K562 (cell line): ENCODE data around the gene HNF1B. TPM values are rescaled to one million over a fixed set of nuclear protein-coding genes. Genes with fewer than 3 reads are reported as not detected.

Experiments
- ATAC-seq: fragments of 200-7000 bp; cut with Tn5 transposase; 3 replicates; pipeline ENCODE4 v1.9.1; 2020; ENCODE audit warnings: moderate library complexity
- BruUV-seq: library from RNA; stranded (reverse); fragments of 400-500 nt; replicated peaks from 2 replicates; lab custom pipeline; 2021; lab: Mats Ljungman, UMichigan
- CTCF ChIA-PET: fragments of 300-600 bp; formaldehyde crosslinking; extraction: SDS; loops from one replicate; lab custom pipeline; 2021; ENCODE audit warnings: low intra/inter-chr PET ratio; lab: Yijun Ruan, JAX
- POLR2A ChIA-PET: fragments of 300-600, 350-650 bp; sonication (Branson Sonifier 250); formaldehyde crosslinking; extraction: SDS; loops from one replicate; lab custom pipeline; 2021; ENCODE audit warnings: antibody characterized with exemption, inconsistent platforms; lab: Yijun Ruan, JAX
- DNase-seq, 4 experiments: peaks; one replicate each; pipeline versions ENCODE4 v3.0.0 to v3.0.0-alpha.2; 2011 to 2018; ENCODE audit warnings: low spot score in 3 of 4, mixed read lengths in 3 of 4; ENCODE audit errors: extremely low read depth in 1 of 4
- FAIRE-seq: peaks from 2 replicates; lab custom pipeline; 2011; peaks lifted over from hg19 to GRCh38; lab: Jason Lieb, UNC
- H2AFZ ChIP-seq: 2 replicates; pipeline ENCODE4 v1.6.0; 2011; ENCODE audit warnings: low read depth, low read length, control low read depth, inconsistent platforms
- H3K27ac ChIP-seq: fragments of 200-600 bp; 3 replicates; pipeline ENCODE4 v1.8.0; 2011; ENCODE audit warnings: low read depth, mild to moderate bottlenecking, control low read depth, inconsistent platforms, low read length, moderate library complexity, mixed read lengths; ENCODE audit errors: extremely low read depth
- H3K27me3 ChIP-seq, 2 experiments: fragments of 300-600 bp in 1 of 2; 2 replicates in 1 of 2; 3 replicates in 1 of 2; pipeline versions ENCODE4 v1.6.0 to v1.8.0; 2011; ENCODE audit warnings: inconsistent platforms in 2 of 2, low read length in 2 of 2, mild to moderate bottlenecking in 1 of 2, mixed read lengths in 1 of 2, moderate library complexity in 1 of 2; ENCODE audit not compliant: control insufficient read depth in 2 of 2, insufficient read depth in 2 of 2
- H3K36me3 ChIP-seq: fragments of 300-600 bp; 3 replicates; pipeline ENCODE4 v1.8.0; 2011; ENCODE audit warnings: mild to moderate bottlenecking, low read length, inconsistent platforms; ENCODE audit not compliant: control insufficient read depth, insufficient read depth
- H3K4me1 ChIP-seq, 2 experiments: fragments of 200-600 bp in 1 of 2; replicated peaks in 1 of 2; 2 replicates in 1 of 2; 3 replicates in 1 of 2; pipeline versions ENCODE4 v1.5.1 to v1.8.0; 2011; ENCODE audit warnings: inconsistent platforms in 2 of 2, low read length in 2 of 2, mild to moderate bottlenecking in 1 of 2, mixed read lengths in 1 of 2, moderate library complexity in 1 of 2; ENCODE audit not compliant: control insufficient read depth in 2 of 2, insufficient read depth in 2 of 2
- H3K4me2 ChIP-seq: 2 replicates; pipeline ENCODE4 v1.6.1; 2011; ENCODE audit warnings: low read length, control low read depth, inconsistent platforms, mixed read lengths; ENCODE audit not compliant: insufficient read depth
- H3K4me3 ChIP-seq: fragments of 200-600 bp; sonication (generic), shearing (Covaris generic); 2 replicates; pipeline ENCODE4 v1.5.1; 2016; ENCODE audit warnings: control low read depth, inconsistent platforms
- H3K79me2 ChIP-seq: fragments of 200-600 bp; 3 replicates; pipeline ENCODE4 v1.8.0; 2011; ENCODE audit warnings: low read length, inconsistent platforms; ENCODE audit not compliant: control insufficient read depth, insufficient read depth
- H3K9ac ChIP-seq, 2 experiments: 2 replicates each; pipeline versions ENCODE4 v1.6.0 to v1.6.1; 2011; ENCODE audit warnings: low read depth in 2 of 2, low read length in 2 of 2, control low read depth in 1 of 2, inconsistent platforms in 1 of 2, mild to moderate bottlenecking in 1 of 2, mixed read lengths in 1 of 2; ENCODE audit not compliant: insufficient read depth in 1 of 2
- H3K9me1 ChIP-seq: one replicate; pipeline ENCODE4 v1.6.0; 2011; ENCODE audit warnings: inconsistent platforms, mild to moderate bottlenecking, low read length, moderate library complexity; ENCODE audit not compliant: control insufficient read depth, insufficient read depth
- H3K9me3 ChIP-seq: replicated peaks from 2 replicates; pipeline ENCODE4 v1.5.1; 2011; ENCODE audit warnings: low read depth, low read length, inconsistent platforms; ENCODE audit not compliant: control insufficient read depth, insufficient read depth
- H4K20me1 ChIP-seq: replicated peaks from 2 replicates; pipeline ENCODE4 v1.6.1; 2011; ENCODE audit warnings: low read length, inconsistent platforms, mixed read lengths; ENCODE audit not compliant: control insufficient read depth, insufficient read depth
- EP400 ChIP-seq: fragments of 450-650 bp; IDR thresholded peaks from 2 replicates; pipeline ENCODE4 v1.6.1; 2017; ENCODE audit warnings: antibody characterized with exemption, mild to moderate bottlenecking, moderate library complexity
- SMARCA4 ChIP-seq: fragments of 450-650 bp; IDR thresholded peaks from 2 replicates; pipeline ENCODE4 v1.6.1; 2016
- SRSF9 ChIP-seq: fragments of 200-400 bp; formaldehyde crosslinking; IDR thresholded peaks from 2 replicates; pipeline ENCODE4 v1.6.1; 2017; ENCODE audit warnings: low read depth, low read length, borderline replicate concordance
- UBTF ChIP-seq, 2 experiments: IDR thresholded peaks; 2 replicates each; pipeline ENCODE4 v1.6.1; 2012; ENCODE audit warnings: improper control_type of control experiment in 2 of 2, low read depth in 2 of 2, low read length in 2 of 2, borderline replicate concordance in 1 of 2
- ZFX ChIP-seq: sonication (generic); formaldehyde crosslinking; IDR thresholded peaks from 2 replicates; pipeline ENCODE4 v1.8.0; 2022; ENCODE audit warnings: mild to moderate bottlenecking, missing genetic modification reagents, moderate library complexity
- ZNF717 ChIP-seq: fragments of 250-450 bp; sonication (Bioruptor Pico); IDR thresholded peaks from 2 replicates; pipeline ENCODE4 v1.5.0; 2021
- ZNF79 ChIP-seq: fragments of 250-450 bp; sonication (Bioruptor Pico); IDR thresholded peaks from 2 replicates; pipeline ENCODE4 v1.4.0; 2020; ENCODE audit warnings: low read depth, mild to moderate bottlenecking, moderate library complexity
- WGBS: fragments of 100-300 bp; shearing (Covaris generic); methylation state at CpG from one replicate; pipeline ENCODE4 v1.1.6; 2016; ENCODE audit warnings: low coverage, mixed read lengths; ENCODE audit not compliant: insufficient coverage; ENCODE audit errors: missing lambda C conversion rate; 5-methylcytosine and 5-hydroxymethylcytosine counted together
- in situ Hi-C: fragments of 300-500 bp; cut with MboI; formaldehyde crosslinking; loops from 4 replicates; pipeline ENCODE4 v1.15.0; 2018; ENCODE audit warnings: inconsistent platforms, mixed read lengths
- intact Hi-C: fragments of 100-400 bp; cut with micrococcal nuclease; formaldehyde crosslinking; loops from 2 replicates; pipeline ENCODE4 v1.14.2; 2022
- polyA plus RNA-seq, 8 experiments: library from polyadenylated mRNA; depleted of rRNA in 4 of 8; stranded (reverse) in 5 of 8; unstranded in 3 of 8; fragments of >200 nt; fragmentation: Nextera tagmentation in 2 of 8; fragmentation: Illumina TruSeq in 1 of 8; extraction: Ambion mirVana in 2 of 8; extraction: Trizol in 1 of 8; gene quantifications; 2 replicates each; pipeline versions ENCODE4 v1.2.1 to v1.2.3, GENCODE V29; 2011 to 2014; ENCODE audit warnings: inconsistent platforms in 1 of 8, missing spikeins in 1 of 8
- total RNA-seq, 7 experiments: library from RNA; depleted of rRNA in 6 of 7; stranded (reverse); fragments of >200 nt in 6 of 7; fragmentation: Illumina TruSeq in 2 of 7; extraction: Trizol in 2 of 7; gene quantifications; 2 replicates each; pipeline versions ENCODE4 v1.2.1 to v1.2.3, GENCODE V29; 2011 to 2021; ENCODE audit warnings: low replicate concordance in 1 of 7

The HNF1B gene
- total and polyA plus RNA-seq, 9 of the 15 experiments (the other 6 are each of a cell fraction or from before 2014, with no cell fraction given): not detected

GRCh38 chr17:37661400-37662014 lies 83.4 kb downstream of the HNF1B start:
- no peak overlapping the region for H2AFZ ChIP-seq
- no peak for ATAC-seq
- ChIA-PET CTCF (no interaction called here), POLR2A (interaction anchor here (1.0 to 1.5 kb wide), 2 partner anchors 17 to 23 kb away, joined by 3 to 4 read pairs; no protein-coding TSS in a partner anchor)
- no peaks in the 10 kb centered on the region for H3K79me2 ChIP-seq
- H3K27me3 ChIP-seq: peaks cover 15 to 30% of the 10 kb centered on the region in 2 experiments
- H3K27ac ChIP-seq: no peak overlapping the region
- peaks cover 2% of the 10 kb centered on the region for H3K9me1 ChIP-seq
- no TSS peak for BruUV-seq
- H3K4me2 ChIP-seq: no peak overlapping the region
- intact Hi-C loops (no loop called here), in situ Hi-C loops (no loop called here)
- no peaks in the 10 kb centered on the region for H3K9me3 ChIP-seq
- H4K20me1 ChIP-seq: no peaks in the 10 kb centered on the region
- no peaks in the 10 kb centered on the region for H3K36me3 ChIP-seq
- no peak overlapping the region for H3K4me3 ChIP-seq
- H3K9ac ChIP-seq: no peak overlapping the region
- WGBS: 0% methylated on average over 1 of the region's 1 CpG
- TF ChIP-seq EP400 (no peak), SMARCA4 (no peak), SRSF9 (no peak), UBTF (IDR thresholded peaks at IDR 0.05; ENCODE audit: borderline replicate concordance in 1 of 2, low read depth in 2 of 2, low read length in 2 of 2) (no peak), ZNF79 (CRISPR knock-in tag) (no peak), ZFX (CRISPR knock-in tag) (no peak), ZNF717 (CRISPR knock-in tag) (no peak)
- DNase-seq: no peak
- no peak for FAIRE-seq
- H3K4me1 ChIP-seq: no peaks in the 10 kb centered on the region
